Stimulated activated effector memory CD8-positive, alpha-beta T cell treated with anti-CD3 and anti-CD28 coated beads, Interleukin-12 subunit alpha, Interleukin-12 subunit beta, amount 100 ng/mL, for 72 hours (primary cell): ENCODE measurements around the gene ASRGL1.

ENCODE experiments used
- ATAC-seq: fragments of 150-1000 bp; cut with Tn5 transposase; 2 replicates; pipeline ENCODE4 v1.10.0; 2021
- DNase-seq, 2 donors: peaks; one replicate each; pipeline ENCODE4 v3.0.0; 2021 to 2022; ENCODE audit warnings: low spot score in 2 of 2
- H3K27ac Mint-ChIP-seq: one replicate; pipeline ENCODE4 v1.8.0; 2022; ENCODE audit warnings: mild to moderate bottlenecking, mixed read lengths
- H3K36me3 Mint-ChIP-seq: one replicate; pipeline ENCODE4 v1.8.0; 2022; ENCODE audit warnings: mild to moderate bottlenecking, mixed read lengths
- H3K4me1 Mint-ChIP-seq: one replicate; pipeline ENCODE4 v1.8.0; 2022; ENCODE audit warnings: mixed read lengths
- H3K4me3 Mint-ChIP-seq: one replicate; pipeline ENCODE4 v1.8.0; 2022; ENCODE audit warnings: mild to moderate bottlenecking, mixed read lengths
- H3K9me3 Mint-ChIP-seq: one replicate; pipeline ENCODE4 v1.8.0; 2022; ENCODE audit warnings: mixed read lengths

ASRGL1 gene

DNA sequence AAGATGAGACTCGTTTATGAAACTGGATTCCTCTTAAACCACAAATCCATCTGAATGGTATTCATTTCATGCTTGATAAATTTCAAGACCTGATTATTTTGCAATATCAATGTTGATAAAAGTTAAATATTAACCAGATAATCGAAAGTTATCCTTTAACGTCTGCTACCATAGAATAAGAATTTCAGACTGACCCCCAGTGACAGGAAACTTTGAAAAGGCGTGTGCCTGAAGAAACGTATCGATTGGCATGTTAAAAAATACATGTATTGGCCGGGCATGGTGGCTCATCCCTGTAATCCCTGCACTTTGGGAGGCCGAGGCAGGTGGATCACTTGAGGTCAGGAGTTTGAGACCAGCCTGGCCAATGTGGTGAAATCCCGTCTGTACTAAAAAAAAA lies 95.4 kb downstream of the ASRGL1 start:
- no peaks in the 10 kb centered on the region for H3K36me3 Mint-ChIP-seq
- peaks cover 18% of the 10 kb centered on the region for H3K4me1 Mint-ChIP-seq
- H3K4me3 Mint-ChIP-seq = no peak overlapping the region
- H3K27ac Mint-ChIP-seq = no peak overlapping the region
- no peaks in the 10 kb centered on the region for H3K9me3 Mint-ChIP-seq
- no peak for ATAC-seq
- no peak for DNase-seq

DNA sequence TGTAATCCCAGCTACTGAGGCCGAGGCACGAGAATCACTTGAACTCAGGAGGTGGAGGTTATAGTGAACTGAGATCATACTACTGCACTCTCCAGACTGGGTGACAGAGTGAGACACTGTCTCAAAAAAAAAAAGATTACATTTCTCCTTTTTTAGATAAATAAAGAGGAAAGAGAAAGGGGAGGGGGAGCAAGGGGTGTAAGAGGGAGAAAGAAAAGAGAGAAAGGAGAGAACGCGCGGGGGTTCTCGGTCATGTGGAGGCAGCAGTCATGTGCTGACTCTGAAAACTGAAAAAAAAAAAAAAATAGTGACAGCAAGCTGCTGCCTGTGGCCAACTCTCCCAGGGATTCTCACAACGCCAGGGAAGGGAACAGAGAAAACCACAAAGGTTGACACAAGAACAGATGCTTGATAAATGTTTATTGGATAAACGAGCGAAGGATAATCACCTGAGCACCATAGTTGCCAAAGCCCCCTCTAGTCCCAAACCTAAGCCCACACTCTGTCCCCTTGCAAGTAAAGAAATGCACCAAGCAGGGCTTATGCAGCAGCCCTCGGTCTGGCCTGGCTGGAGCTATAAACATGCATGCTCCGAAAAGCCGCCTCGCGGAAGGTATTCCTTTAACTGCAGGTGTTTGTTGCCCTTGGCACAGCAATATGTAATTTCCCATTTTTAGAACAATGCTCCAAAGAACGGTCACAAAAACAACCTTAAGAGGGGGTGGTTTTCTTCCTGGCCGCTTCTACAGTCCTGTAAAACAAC lies 96.1 kb downstream of the ASRGL1 start:
- Mint-ChIP-seq H3K9me3 (no peaks in the 10 kb centered on the region), H3K36me3 (no peaks in the 10 kb centered on the region), H3K27ac (no peak overlapping the region), H3K4me3 (no peak overlapping the region), H3K4me1 (peaks cover 14% of the 10 kb centered on the region)
- DNase-seq (no peak), ATAC-seq (no peak)

DNA sequence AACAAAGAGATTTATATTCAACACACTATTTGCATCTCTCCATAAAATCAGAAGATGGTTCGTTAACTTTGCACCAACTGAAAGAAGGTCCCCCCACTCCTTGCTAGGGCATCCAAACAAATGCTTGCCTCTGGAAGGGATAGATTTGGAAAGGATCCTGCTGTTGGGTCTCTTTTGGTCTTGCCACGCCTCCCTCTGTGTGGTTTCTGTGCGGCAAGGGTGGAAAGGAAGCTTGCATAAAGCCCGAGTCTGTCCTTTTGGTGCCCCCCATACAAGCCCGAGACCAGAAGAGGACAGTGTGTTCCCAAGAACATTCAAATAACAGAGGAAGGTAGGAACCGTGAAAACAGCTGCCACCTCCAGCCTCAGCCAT lies 96.6 kb downstream of the ASRGL1 start:
- Mint-ChIP-seq H3K4me1 (peaks cover 9% of the 10 kb centered on the region), H3K4me3 (no peak overlapping the region), H3K36me3 (no peaks in the 10 kb centered on the region), H3K27ac (no peak overlapping the region), H3K9me3 (no peaks in the 10 kb centered on the region)
- ATAC-seq = no peak
- DNase-seq = no peak

DNA sequence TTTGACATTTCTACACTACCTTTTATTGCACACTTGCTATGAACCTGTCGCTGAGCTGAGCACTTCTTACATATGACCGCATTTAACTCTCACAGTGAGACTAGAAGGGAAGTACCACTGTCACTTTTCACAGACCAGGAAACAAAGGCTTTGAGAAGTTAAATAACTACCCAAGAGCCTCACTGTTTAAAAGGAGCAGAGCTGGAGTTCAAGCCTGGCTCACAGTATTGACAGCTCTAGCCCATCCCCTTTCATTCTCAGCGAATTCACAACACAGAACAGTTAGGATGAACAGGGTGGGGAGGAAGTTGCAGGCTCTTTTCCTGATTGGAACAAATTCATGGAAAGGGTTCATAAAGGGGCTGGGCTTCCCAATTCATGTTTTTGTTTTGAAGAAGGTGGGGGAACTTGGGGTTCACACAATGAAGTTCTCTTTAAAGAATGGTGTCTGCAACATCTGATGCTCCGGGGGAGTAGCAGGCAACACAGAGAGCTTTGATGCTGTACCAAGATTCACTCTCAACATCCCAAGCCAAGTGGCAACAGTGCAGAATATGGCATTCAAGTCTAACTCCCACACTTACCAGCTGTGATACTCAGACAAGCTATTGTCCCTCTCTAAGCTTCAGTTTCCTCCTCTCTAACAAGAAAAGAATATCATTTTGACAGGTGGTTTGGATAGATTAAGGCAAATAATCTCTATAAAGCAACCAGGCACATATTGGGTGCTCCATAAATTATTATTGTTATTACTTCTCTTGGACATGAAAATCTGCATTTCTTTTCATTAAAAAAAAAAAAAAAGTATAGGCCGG lies 98.8 kb downstream of the ASRGL1 start:
- H3K4me3 Mint-ChIP-seq = no peak overlapping the region
- H3K36me3 Mint-ChIP-seq = no peaks in the 10 kb centered on the region
- no peak for ATAC-seq
- no peak for DNase-seq
- H3K27ac Mint-ChIP-seq = no peak overlapping the region
- H3K4me1 Mint-ChIP-seq = no peaks in the 10 kb centered on the region
- no peaks in the 10 kb centered on the region for H3K9me3 Mint-ChIP-seq

DNA sequence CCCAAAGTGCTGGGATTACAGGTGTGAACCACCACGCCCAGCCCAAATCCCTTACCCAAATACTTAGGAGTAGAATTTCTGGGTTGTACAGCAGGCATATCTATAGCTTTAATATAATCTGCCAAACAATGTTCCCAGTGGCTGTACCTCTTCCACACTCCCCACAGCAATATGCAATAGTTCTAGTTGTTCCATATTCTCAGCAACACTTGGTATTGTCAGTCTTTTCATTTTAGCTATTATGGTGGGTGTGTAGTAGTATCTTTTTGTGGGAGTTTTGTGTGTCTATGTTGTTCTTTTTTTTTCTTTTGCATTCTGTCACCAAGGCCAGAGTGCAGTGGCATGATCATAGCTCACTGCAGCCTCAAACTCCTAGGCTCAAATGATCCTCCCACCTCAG lies 100.4 kb downstream of the ASRGL1 start:
- H3K36me3 Mint-ChIP-seq = no peaks in the 10 kb centered on the region
- H3K4me1 Mint-ChIP-seq = no peaks in the 10 kb centered on the region
- no peak overlapping the region for H3K4me3 Mint-ChIP-seq
- no peaks in the 10 kb centered on the region for H3K9me3 Mint-ChIP-seq
- H3K27ac Mint-ChIP-seq = no peak overlapping the region
- DNase-seq = no peak
- no peak for ATAC-seq

DNA sequence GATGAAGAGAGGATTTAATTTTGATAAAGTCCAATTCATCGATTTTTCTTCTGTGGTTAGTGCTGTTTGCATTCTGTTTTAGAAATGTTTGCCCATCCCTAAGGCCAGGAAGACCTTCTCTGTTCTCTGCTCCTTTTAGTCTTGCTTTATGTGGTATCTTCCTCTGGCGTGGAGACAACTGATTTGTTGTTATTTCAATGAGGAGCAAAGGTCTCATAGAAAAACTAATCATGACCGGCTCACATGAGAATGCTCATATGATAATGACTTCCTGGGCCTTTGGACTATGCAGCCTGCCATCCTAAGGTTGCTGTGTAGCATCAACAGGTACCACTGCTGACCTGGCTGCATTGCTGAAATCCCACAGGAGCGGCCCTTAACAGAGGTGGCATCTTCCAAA lies 101.4 kb downstream of the ASRGL1 start:
- Mint-ChIP-seq H3K36me3 (no peaks in the 10 kb centered on the region), H3K27ac (no peak overlapping the region), H3K4me1 (no peaks in the 10 kb centered on the region), H3K9me3 (no peaks in the 10 kb centered on the region), H3K4me3 (no peak overlapping the region)
- DNase-seq (no peak), ATAC-seq (no peak)

DNA sequence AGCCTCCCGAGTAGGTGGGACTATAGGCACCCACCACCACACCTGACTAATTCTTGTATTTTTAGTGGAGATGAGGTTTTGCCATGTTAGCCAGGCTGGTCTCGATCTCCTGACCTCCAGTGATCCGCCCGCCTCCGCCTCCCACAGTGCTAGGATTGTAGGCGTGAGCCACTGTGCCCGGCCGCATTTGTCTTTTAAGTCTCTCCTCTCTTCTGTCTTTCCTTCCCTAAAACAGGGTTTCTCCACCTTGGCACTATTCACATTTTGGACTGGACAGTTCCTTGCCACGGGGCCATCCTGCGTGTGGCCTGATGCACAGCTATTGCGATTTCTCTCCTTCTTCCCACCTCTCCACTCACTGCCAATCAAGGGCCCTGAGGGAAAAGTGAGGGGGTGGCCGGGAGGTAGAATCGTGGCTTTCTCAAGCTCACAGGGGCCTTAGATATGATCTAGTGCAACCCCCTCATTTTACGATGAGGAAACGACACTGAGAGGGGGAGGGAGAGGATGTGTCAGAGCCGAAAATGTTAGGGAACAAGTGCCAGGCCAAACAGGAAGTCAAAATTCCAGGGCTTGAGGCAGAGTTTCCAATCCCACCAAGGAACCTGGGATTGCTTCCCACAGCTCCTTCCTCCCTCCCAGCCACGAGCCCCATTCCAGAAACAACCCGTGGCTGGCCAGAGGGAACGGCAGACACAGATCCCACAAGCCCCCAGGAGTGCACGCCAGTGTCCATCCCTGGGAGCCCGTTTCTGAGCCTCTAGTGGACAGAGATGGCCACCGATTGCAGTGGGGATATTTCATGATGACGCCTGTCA lies 102.7 kb downstream of the ASRGL1 start:
- Mint-ChIP-seq H3K9me3 (no peaks in the 10 kb centered on the region), H3K27ac (no peak overlapping the region), H3K4me1 (no peaks in the 10 kb centered on the region), H3K36me3 (no peaks in the 10 kb centered on the region), H3K4me3 (no peak overlapping the region)
- ATAC-seq (no peak), DNase-seq (no peak)
